ENCODE measurements around the gene DNM1. TPM values are rescaled to one million over a fixed set of nuclear protein-coding genes. Genes with fewer than 3 reads are reported as not detected.

The DNM1 gene
- 59.8 to 104 TPM (median 95.3 TPM) in 5 replicates for total RNA-seq (2022; extraction: Qiagen RNA extraction; ENCODE audit: low read depth)

DNA sequence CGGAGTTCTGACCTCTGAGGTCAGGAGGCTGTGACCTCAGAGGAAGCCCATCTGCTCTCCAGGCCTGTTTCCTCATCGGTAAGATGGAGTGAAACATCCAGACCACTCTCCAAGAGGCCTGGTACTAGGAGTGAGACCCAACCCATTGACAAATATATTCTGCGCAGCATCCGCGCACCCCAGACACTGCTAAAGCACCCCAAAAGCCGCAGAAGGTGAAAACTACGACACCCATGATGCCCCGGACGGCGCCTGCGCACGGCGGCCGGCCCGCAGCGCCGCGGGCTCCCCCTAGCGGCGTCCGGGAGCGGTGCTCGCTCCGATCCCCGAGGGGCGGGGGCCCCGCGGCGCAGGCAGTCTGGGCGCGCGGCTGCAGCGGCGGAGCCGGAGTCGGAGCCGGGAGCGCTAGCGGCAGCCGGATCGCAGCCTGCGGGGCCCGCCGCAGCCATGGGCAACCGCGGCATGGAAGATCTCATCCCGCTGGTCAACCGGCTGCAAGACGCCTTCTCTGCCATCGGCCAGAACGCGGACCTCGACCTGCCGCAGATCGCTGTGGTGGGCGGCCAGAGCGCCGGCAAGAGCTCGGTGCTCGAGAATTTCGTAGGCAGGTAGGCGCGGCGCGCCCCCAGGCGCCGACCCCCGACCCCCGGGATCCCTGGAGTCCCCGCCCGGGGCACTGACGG lies at the start of gene DNM1:
Gene DNM1 (plus strand): TSS at position 356 of the 683 bp plus-strand sequence. CDS start 92 bp downstream, at position 448.

DNA sequence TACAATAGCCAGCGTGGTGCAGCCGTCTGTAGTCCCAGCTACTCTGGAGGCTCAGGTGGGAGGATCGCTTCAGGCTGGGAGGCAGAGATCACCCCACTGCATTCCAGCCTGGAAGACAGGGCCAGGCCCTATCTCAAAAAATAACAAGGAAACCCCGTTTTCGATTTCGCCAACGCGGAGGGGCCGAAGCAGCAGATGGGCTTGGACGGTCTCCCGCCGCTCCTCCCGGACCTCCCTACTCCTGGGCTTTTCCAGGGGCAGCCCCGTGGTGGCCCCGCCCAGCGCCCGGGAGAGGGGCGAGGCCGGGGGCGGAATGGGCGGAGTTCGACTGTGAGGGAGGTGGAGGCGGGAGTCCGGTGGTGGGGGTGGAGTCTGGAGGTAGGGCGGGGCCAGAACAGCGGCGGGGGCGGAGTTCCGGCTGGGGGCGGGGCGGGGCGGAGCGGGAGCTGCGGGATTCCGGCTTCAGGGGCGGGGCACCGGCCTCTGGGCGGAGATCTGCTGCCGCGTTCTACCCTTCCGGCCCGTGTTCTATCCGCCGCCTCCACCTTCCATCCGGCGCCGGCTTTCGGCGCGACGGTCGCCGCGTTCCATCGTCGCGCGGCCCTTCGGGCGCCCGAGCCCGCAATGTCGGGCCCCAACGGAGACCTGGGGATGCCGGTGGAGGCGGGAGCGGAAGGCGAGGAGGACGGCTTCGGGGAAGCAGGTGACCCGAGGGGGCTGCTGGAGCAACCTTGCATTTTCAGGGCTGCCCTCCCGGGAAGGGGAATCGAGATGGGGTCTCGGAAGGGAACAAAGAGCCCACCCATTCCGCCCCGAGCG lies 43.2 kb upstream of the DNM1 start, which contains the start of gene BBLN:
Gene BBLN (plus strand): TSS at position 482 of the 819 bp plus-strand sequence. CDS start 143 bp downstream, at position 625.

DNA sequence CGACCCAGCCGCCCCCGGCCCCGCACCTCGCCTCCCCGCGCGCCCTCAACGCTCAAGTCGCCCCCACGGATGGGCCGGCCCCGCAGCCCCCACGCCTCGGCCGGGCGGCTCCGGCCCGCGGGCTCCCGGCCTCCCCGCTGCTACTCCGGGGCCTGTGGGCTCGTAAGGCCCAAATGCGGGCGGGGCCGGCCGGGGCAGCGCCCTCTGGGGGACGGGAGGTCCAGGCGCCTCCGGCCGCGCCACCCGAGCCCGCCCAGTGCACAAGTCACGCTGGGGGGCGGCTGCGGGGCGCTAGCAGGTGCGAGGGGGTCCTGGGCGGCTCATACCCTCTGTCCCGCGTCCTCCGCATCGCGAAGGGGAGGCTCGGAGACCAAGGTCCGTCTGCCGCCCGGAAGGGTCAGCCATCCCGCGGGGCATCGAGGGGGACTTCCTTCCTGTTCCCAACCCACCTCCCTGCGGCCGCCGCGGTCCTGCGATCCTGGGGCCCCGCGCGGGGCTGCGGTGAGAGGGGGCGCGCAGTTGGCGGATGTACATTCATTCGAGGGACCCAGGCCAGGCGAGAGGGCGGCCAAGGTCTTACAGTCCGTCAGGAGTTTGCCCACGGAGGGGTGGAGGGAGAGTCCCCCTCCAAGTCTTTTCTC lies 11.7 kb upstream of the DNM1 start, which contains the start of gene CIZ1:
Gene CIZ1 (minus strand): TSS at position 167 of the 641 bp plus-strand sequence. CDS start 715 bp downstream, outside the sequence.

DNA sequence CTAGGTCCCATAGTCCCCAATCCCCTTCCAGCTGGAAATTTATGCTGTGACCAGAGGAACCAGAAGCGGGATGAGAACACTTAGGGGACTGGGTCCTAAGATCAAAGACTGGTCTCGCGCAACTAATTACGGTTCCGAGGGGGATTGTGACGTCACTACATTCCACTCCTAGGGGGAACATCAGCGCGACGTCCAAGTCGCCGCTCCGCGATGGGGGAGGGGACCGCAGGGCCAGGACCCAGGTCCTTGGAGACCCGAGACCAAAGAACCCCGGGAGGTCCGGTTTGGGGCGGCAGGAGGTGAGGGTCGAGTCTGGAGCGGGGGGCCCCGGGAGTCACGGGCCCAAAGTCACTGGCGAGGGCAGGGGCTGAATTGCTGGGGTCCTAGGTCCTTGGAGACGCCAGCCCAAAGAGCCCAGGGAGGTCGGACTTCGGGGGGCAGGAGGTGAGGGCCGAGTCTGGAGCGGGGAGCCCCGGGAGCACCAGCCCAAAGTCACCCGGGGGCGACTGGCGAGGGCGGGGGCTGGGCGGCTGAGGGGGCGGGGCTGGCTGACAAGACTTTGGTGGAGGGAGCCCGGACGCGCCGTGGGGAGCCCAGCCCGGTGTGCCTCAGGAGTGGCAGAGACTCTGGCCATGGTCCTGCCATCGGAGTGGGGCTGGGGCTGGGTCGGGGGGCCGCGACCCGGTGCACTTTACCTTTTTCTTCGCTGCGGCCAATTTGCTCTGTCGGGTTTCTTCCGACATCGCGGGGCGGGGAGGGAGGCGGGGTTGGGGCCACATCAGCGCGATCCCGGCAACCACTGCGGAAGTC lies 72.2 kb downstream of the DNM1 start, which contains the start of gene GOLGA2:
Gene GOLGA2 (minus strand): TSS at position 810 of the 810 bp plus-strand sequence. CDS start 31 bp downstream, at position 779.

DNA sequence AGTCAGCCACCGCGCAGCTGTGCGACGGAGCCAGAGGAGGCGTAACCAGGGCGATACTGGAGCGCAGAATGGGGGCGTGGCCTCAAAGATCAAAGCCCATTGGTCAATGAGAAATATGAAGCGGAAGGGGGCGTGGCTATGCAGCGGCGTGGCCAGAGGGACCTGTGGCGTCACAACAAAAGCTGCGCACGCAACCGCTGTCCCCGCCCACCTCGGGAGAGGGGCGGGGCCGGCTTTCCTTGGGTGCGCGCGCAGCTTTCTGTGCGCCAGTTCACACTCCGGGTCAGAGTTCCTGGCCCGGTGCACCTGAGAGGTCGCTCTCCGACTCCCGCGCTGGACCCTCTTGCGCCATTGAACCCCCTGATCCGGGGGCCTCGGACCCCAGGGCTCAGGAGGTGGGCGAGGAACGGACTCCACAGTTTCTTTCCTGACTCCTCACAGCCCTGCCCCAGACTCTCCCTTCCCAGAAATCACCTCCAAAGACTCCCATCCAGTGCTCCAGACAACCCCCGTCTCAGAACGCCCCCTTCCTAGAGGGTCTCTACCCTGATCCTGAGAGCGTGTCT lies 72.9 kb downstream of the DNM1 start, which contains the start of gene SWI5:
Gene SWI5 (plus strand): TSS at position 269 of the 566 bp plus-strand sequence.

Other genes with a start within 250 kb of the DNM1 start
- gene EEIG1, start 222.4 kb upstream of the DNM1 start, total RNA-seq (2022; extraction: Qiagen RNA extraction; ENCODE audit: low read depth) = 39.5 to 62.3 TPM (median 58.8 TPM) in 5 replicates
- 5.5 to 7.4 TPM (median 7.0 TPM) in 5 replicates for gene NAIF1, start 136.1 kb upstream of the DNM1 start, total RNA-seq (2022; extraction: Qiagen RNA extraction; ENCODE audit: low read depth)
- 7.5 to 8.6 TPM (median 8.2 TPM) in 5 replicates for gene SLC25A25, start 135.1 kb upstream of the DNM1 start, total RNA-seq (2022; extraction: Qiagen RNA extraction; ENCODE audit: low read depth)
- 63.3 to 105 TPM (median 99.7 TPM) in 5 replicates for gene PTGES2, start 75.7 kb upstream of the DNM1 start, total RNA-seq (2022; extraction: Qiagen RNA extraction; ENCODE audit: low read depth)
- 3.4 to 6.8 TPM (median 3.5 TPM) in 5 replicates for gene LCN2, start 53.9 kb upstream of the DNM1 start, total RNA-seq (2022; extraction: Qiagen RNA extraction; ENCODE audit: low read depth)
- gene BBLN, start 43.1 kb upstream of the DNM1 start, total RNA-seq (2022; extraction: Qiagen RNA extraction; ENCODE audit: low read depth) = 26.1 to 66.2 TPM (median 61.4 TPM) in 5 replicates
- 68.9 to 95.7 TPM (median 95.1 TPM) in 5 replicates for gene CIZ1, start 11.8 kb upstream of the DNM1 start, total RNA-seq (2022; extraction: Qiagen RNA extraction; ENCODE audit: low read depth)
- 34.8 to 59.4 TPM (median 47.7 TPM) in 5 replicates for gene GOLGA2, start 72.6 kb downstream of the DNM1 start, total RNA-seq (2022; extraction: Qiagen RNA extraction; ENCODE audit: low read depth)
- gene SWI5, start 72.9 kb downstream of the DNM1 start, total RNA-seq (2022; extraction: Qiagen RNA extraction; ENCODE audit: low read depth) = 36.9 to 46.8 TPM (median 42.1 TPM) in 5 replicates
- gene TRUB2, start 119.1 kb downstream of the DNM1 start, total RNA-seq (2022; extraction: Qiagen RNA extraction; ENCODE audit: low read depth) = 39.2 to 53.8 TPM (median 48.5 TPM) in 5 replicates
- gene COQ4, start 119.5 kb downstream of the DNM1 start, total RNA-seq (2022; extraction: Qiagen RNA extraction; ENCODE audit: low read depth) = 48.8 to 62.6 TPM (median 60.0 TPM) in 5 replicates
- gene SLC27A4, start 137.1 kb downstream of the DNM1 start, total RNA-seq (2022; extraction: Qiagen RNA extraction; ENCODE audit: low read depth) = 25.0 to 52.4 TPM (median 49.5 TPM) in 5 replicates
- gene URM1, start 168.0 kb downstream of the DNM1 start, total RNA-seq (2022; extraction: Qiagen RNA extraction; ENCODE audit: low read depth) = 61.0 to 87.1 TPM (median 75.2 TPM) in 5 replicates
- gene CERCAM, start 217.5 kb downstream of the DNM1 start, total RNA-seq (2022; extraction: Qiagen RNA extraction; ENCODE audit: low read depth) = 30.7 to 46.8 TPM (median 37.4 TPM) in 5 replicates